ENCODE measurements around the gene HOXA1. TPM values are rescaled to one million over a fixed set of nuclear protein-coding genes. Genes with fewer than 3 reads are reported as not detected.

The HOXA1 gene
- total and polyA plus RNA-seq, 2 of the 8 experiments (the other 6 are each of a cell fraction or from before 2014, with no cell fraction given), result not detected

- Histone ChIP-seq H3K23me2 (ENCODE audit: low read depth, low read length) (no peaks in the 10 kb centered on the region; the same call in 1 of the 2 replicates), H4K5ac (ENCODE audit: insufficient read length, low read depth, low read length) (no peak overlapping the region), H3K79me2 (ENCODE audit: control insufficient read depth in 1 of 2, insufficient read depth in 2 of 2, low read length in 2 of 2) (no peaks in the 10 kb centered on the region), H2AK5ac (ENCODE audit: low read depth, low read length) (no peak overlapping the region; the same call in 1 of the 2 replicates), H3K4me1 (replicated peaks in 1 of 4; ENCODE audit: control insufficient read depth in 3 of 4, insufficient read depth in 4 of 4, low read length in 3 of 4) (0 out of 7 replicates have a peak, but pooled peaks cover 0 to 2% (median 0%) of the 10 kb centered on the region in 4 experiments), H3K4ac (replicated peaks; ENCODE audit: insufficient read length, low read depth, low read length) (no peak overlapping the region), H3K14ac (ENCODE audit: insufficient read length) (no peak overlapping the region), H3K23ac (ENCODE audit: insufficient read length) (no peak overlapping the region), H2BK15ac (ENCODE audit: low read length) (no peak overlapping the region), H3K9me3 (ENCODE audit: insufficient read depth in 2 of 2, low read depth in 1 of 2, low read length in 1 of 2) (no peaks in the 10 kb centered on the region), H4K20me1 (replicated peaks in 1 of 2; ENCODE audit: control insufficient read depth in 1 of 2, insufficient read depth in 2 of 2, low read length in 2 of 2) (peaks cover 18 to 29% of the 10 kb centered on the region in 2 experiments), H4K91ac (replicated peaks; ENCODE audit: insufficient read length, low read length) (no peak overlapping the region), H2BK20ac (ENCODE audit: low read length) (no peak overlapping the region), H3K4me2 (ENCODE audit: insufficient read depth in 1 of 2, low read depth in 2 of 2, low read length in 2 of 2) (no peak overlapping the region), H2BK12ac (ENCODE audit: low read depth, low read length) (peak overlapping the region; percentile 35; the same call in 1 of the 2 replicates), H3K56ac (replicated peaks; ENCODE audit: insufficient read length, low read depth, low read length) (no peak overlapping the region), H3K4me3 (ENCODE audit: extremely low read depth in 1 of 4, insufficient read depth in 2 of 4, low read depth in 3 of 4, low read length in 4 of 4) (no peak overlapping the region), H3K18ac (ENCODE audit: extremely low read depth, low read length) (no peak overlapping the region), H3K36me3 (ENCODE audit: control insufficient read depth in 2 of 4, insufficient read depth in 4 of 4, low read length in 3 of 4) (no peaks in the 10 kb centered on the region), H2AFZ (ENCODE audit: low read length) (no peak overlapping the region), H2BK120ac (replicated peaks; ENCODE audit: low read depth, low read length) (no peak overlapping the region), H3K27ac (ENCODE audit: low read depth, low read length) (no peak overlapping the region), H3K27me3 (replicated peaks in 1 of 4; ENCODE audit: control insufficient read depth in 3 of 4, extremely low read depth in 1 of 4, insufficient read depth in 3 of 4, low read length in 3 of 4) (peaks cover 100% of the 10 kb centered on the region in 4 experiments), H3K79me1 (ENCODE audit: low read depth, low read length) (no peaks in the 10 kb centered on the region), H2BK5ac (ENCODE audit: low read depth, low read length) (no peak overlapping the region), H3K9ac (replicated peaks in 1 of 4; ENCODE audit: extremely low read depth in 1 of 4, low read depth in 3 of 4, low read length in 3 of 4) (no peak overlapping the region), H4K8ac (ENCODE audit: extremely low read depth, insufficient read depth, low read length) (no peak overlapping the region)
- POLR2A ChIA-PET (ENCODE audit: partially characterized antibody), result no interaction called here
- FAIRE-seq (no peak), DNase-seq (ENCODE audit: low read depth in 1 of 2, low spot score in 2 of 2) (peak in 1 of 2 experiments; percentile 45)
- CTCF ChIA-PET (ENCODE audit: partially characterized antibody), result interaction anchor here (0.9 to 1.4 kb wide), 4 partner anchors 18 to 37 kb away, joined by 3 to 4 read pairs (median 3); no protein-coding TSS in a partner anchor
- peak; percentile 97; the same call in 1 of the 2 replicates for TF ChIP-seq CBX8 (IDR thresholded peaks at IDR 0.05; ENCODE audit: borderline replicate concordance, low read depth, low read length)
- TF ChIP-seq NANOG (IDR thresholded peaks at IDR 0.05; ENCODE audit: insufficient read depth, low read depth, low read length, poor library complexity, severe bottlenecking), result no peak
- peak; percentile 82 for TF ChIP-seq EZH2 (IDR thresholded peaks at IDR 0.05; ENCODE audit: low read depth, low read length, severe bottlenecking)
- peak; percentile 86 for TF ChIP-seq RNF2 (IDR thresholded peaks at IDR 0.05; ENCODE audit: borderline replicate concordance, low read depth, low read length, missing control alignments, poor library complexity, severe bottlenecking)
- TF ChIP-seq SUZ12 (IDR thresholded peaks at IDR 0.05; ENCODE audit: low read length), result peak; percentile 76
- WGBS, 2 experiments (ENCODE audit: extremely low coverage in 1 of 2, insufficient coverage in 1 of 2, insufficient read length in 1 of 2, insufficient replicate concordance in 2 of 2, low coverage in 1 of 2, low lambda C conversion rate in 2 of 2, missing lambda C conversion rate in 1 of 2), result 10% methylated on average over 43 of the region's 43 CpGs; no CpG with 5 or more reads in 1 of the 2 experiments
Observed at GRCh38 chr7:27124096-27124901, 28.5 kb upstream of the HOXA1 start.
